NCI-H2196 (cell line): ENCODE data around the gene RSAD1.
"Not testable (repeated sequence)": the region's sequence is repeated elsewhere in the genome, so short reads cannot be mapped to it uniquely, and the experiment has no call there.

Experiments
- DNase-seq: peaks from one replicate; lab custom pipeline; 2025; ENCODE audit not compliant: unreplicated experiment; lab: John Stamatoyannopoulos, UW

Gene RSAD1

GRCh38 chr17:50471009-50471905 lies 7.4 kb upstream of the RSAD1 start:
- peak; percentile 15 for DNase-seq

- no peak for DNase-seq
These were observed 6.4 kb upstream of the RSAD1 start for GRCh38 chr17:50472286-50472685.

- DNase-seq = not testable (repeated sequence)
These were observed 5.9 kb upstream of the RSAD1 start for GRCh38 chr17:50472761-50473161.

- DNase-seq = no peak
These were observed 4.8 kb upstream of the RSAD1 start for GRCh38 chr17:50473901-50474300.

GRCh38 chr17:50474523-50474922 lies 4.1 kb upstream of the RSAD1 start:
- DNase-seq = no peak

GRCh38 chr17:50475362-50475761 lies 3.3 kb upstream of the RSAD1 start:
- DNase-seq = no peak

GRCh38 chr17:50475775-50476544 lies 2.7 kb upstream of the RSAD1 start:
- DNase-seq = not testable (repeated sequence)

GRCh38 chr17:50476545-50477315 lies 1.9 kb upstream of the RSAD1 start:
- no peak for DNase-seq

GRCh38 chr17:50477976-50478375 lies 684 bp upstream of the RSAD1 start:
- no peak for DNase-seq

GRCh38 chr17:50479522-50480141 lies 972 bp downstream of the RSAD1 start:
- peak; percentile 70 for DNase-seq

- no peak for DNase-seq
These were observed 1.6 kb downstream of the RSAD1 start for GRCh38 chr17:50480142-50480764.

GRCh38 chr17:50480854-50481490 lies 2.3 kb downstream of the RSAD1 start:
- no peak for DNase-seq

- no peak for DNase-seq
These were observed 3.0 kb downstream of the RSAD1 start for GRCh38 chr17:50481648-50482047.

- no peak for DNase-seq
These were observed 3.5 kb downstream of the RSAD1 start for GRCh38 chr17:50482110-50482509.

- peak; percentile 91 for DNase-seq
These were observed 3.9 kb downstream of the RSAD1 start for GRCh38 chr17:50482516-50482915.

GRCh38 chr17:50483266-50483665 lies 4.6 kb downstream of the RSAD1 start:
- DNase-seq = no peak

- DNase-seq = no peak
These were observed 5.9 kb downstream of the RSAD1 start for GRCh38 chr17:50484386-50485155.

- peak; percentile 79 for DNase-seq
These were observed 8.8 kb downstream of the RSAD1 start for GRCh38 chr17:50487213-50488096.
